Ascending aorta (tissue), 2 donors: ENCODE data around the gene RNU5B-1. TPM values are rescaled to one million over a fixed set of nuclear protein-coding genes. Genes with fewer than 3 reads are reported as not detected.

Source experiments
- DNase-seq, 2 donors: peaks; one replicate each; pipeline ENCODE4 v3.0.0-alpha.2; 2019; ENCODE audit warnings: low spot score in 2 of 2
- H3K27ac ChIP-seq, 2 donors: fragments of 200-600 bp; sonication (generic); one replicate each; pipeline ENCODE4 v1.5.1; 2016 to 2017; ENCODE audit warnings: mild to moderate bottlenecking in 1 of 2
- H3K27me3 ChIP-seq: fragments of 200-600 bp; sonication (generic); one replicate; pipeline ENCODE4 v1.5.1; 2017
- H3K36me3 ChIP-seq, 2 donors: fragments of 200-600 bp; sonication (generic); one replicate each; pipeline ENCODE4 v1.5.1; 2016
- H3K4me1 ChIP-seq, 2 donors: fragments of 200-600 bp; sonication (generic); one replicate each; pipeline ENCODE4 v1.5.1; 2016 to 2017; ENCODE audit warnings: mild to moderate bottlenecking in 1 of 2
- H3K4me3 ChIP-seq, 2 donors: fragments of 200-600 bp; sonication (generic); one replicate each; pipeline ENCODE4 v1.5.1; 2016 to 2017; ENCODE audit warnings: mild to moderate bottlenecking in 1 of 2
- H3K9me3 ChIP-seq, 2 donors: fragments of 200-600 bp; sonication (generic); one replicate each; pipeline ENCODE4 v1.5.1; 2016
- intact Hi-C: fragments of 100-400 bp; cut with DNase I; formaldehyde crosslinking; loops from one replicate; pipeline ENCODE4 v1.15.1; 2023
- total RNA-seq: library from RNA; depleted of rRNA; stranded (reverse); fragments of >200 nt; gene quantifications from one replicate; pipeline ENCODE4 v1.1.0, GENCODE V29; 2016
- TF ChIP-seq, protein P1 (sequence below), 3 experiments: fragments of 200-600 bp in 2 of 3; fragments of 450-650 bp in 1 of 3; sonication (generic) in 2 of 3; IDR thresholded peaks; one replicate each; pipeline ENCODE4 v1.5.1; 2016 to 2019; ENCODE audit warnings: antibody characterized with exemption in 3 of 3, mild to moderate bottlenecking in 1 of 3, moderate library complexity in 1 of 3

Gene RNU5B-1
- total RNA-seq, 1 donor from 2014 or later: not detected

DNA sequence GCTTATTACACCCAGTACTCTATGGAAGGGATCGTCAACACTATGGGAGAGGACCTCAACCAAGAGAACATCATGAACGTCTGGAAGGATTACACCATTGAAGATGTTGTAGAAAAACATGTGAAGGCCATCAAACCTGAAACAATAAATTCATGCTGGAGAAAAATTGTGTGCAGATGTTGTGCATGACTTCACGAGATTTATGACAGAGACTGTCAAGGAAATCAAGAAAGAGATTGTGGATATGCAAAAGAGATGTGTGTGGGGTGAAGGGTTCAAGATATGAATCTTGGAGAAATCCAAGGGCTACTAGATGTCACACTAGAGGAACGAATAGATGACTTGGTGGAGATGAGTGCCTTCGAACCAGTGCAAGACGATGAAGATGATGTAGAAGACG lies 14.2 kb upstream of the RNU5B-1 start:
- H3K27me3 ChIP-seq: no peaks in the 10 kb centered on the region
- no peak overlapping the region for H3K4me3 ChIP-seq
- no peak overlapping the region for H3K27ac ChIP-seq
- DNase-seq: no peak
- intact Hi-C loops: no loop called here
- TF ChIP-seq, protein P1, sequence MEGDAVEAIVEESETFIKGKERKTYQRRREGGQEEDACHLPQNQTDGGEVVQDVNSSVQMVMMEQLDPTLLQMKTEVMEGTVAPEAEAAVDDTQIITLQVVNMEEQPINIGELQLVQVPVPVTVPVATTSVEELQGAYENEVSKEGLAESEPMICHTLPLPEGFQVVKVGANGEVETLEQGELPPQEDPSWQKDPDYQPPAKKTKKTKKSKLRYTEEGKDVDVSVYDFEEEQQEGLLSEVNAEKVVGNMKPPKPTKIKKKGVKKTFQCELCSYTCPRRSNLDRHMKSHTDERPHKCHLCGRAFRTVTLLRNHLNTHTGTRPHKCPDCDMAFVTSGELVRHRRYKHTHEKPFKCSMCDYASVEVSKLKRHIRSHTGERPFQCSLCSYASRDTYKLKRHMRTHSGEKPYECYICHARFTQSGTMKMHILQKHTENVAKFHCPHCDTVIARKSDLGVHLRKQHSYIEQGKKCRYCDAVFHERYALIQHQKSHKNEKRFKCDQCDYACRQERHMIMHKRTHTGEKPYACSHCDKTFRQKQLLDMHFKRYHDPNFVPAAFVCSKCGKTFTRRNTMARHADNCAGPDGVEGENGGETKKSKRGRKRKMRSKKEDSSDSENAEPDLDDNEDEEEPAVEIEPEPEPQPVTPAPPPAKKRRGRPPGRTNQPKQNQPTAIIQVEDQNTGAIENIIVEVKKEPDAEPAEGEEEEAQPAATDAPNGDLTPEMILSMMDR (IDR thresholded peaks at IDR 0.05): no peak
- no peaks in the 10 kb centered on the region for H3K9me3 ChIP-seq
- no peaks in the 10 kb centered on the region for H3K36me3 ChIP-seq
- H3K4me1 ChIP-seq: peaks cover 0 to 12% of the 10 kb centered on the region in 2 donors

DNA sequence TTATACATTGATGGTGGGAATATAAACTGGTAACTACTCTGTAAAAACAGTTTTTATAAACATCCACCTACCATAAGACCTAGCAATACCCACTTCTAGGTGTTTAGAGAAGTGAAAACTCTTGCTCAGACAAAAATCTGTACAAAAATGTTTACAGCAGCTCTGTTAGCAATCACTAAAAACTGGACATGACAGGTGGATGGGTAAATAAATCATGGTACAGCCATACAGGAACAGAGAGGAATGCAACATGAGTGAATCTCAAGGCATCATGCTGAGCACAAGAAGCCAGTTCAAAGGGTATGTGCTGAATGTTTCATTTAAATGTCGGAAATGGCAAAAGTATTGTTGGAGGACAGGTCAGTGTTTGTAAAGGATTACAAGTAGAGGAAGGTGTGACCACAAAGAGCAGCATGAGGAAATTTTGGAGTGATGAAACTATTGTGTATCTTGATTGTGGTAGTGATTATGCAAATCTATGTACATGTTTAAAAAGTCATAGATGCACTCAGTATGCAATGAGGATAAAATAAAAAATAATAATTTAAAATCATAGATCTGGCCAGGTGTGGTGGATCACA lies 11.4 kb upstream of the RNU5B-1 start:
- H3K4me1 ChIP-seq: peaks cover 0 to 9% of the 10 kb centered on the region in 2 donors
- no peaks in the 10 kb centered on the region for H3K9me3 ChIP-seq
- no peak for DNase-seq
- H3K27ac ChIP-seq: no peak overlapping the region
- no peaks in the 10 kb centered on the region for H3K27me3 ChIP-seq
- no peaks in the 10 kb centered on the region for H3K36me3 ChIP-seq
- intact Hi-C loops: no loop called here
- TF ChIP-seq, protein P1 (IDR thresholded peaks at IDR 0.05): no peak
- no peak overlapping the region for H3K4me3 ChIP-seq

DNA sequence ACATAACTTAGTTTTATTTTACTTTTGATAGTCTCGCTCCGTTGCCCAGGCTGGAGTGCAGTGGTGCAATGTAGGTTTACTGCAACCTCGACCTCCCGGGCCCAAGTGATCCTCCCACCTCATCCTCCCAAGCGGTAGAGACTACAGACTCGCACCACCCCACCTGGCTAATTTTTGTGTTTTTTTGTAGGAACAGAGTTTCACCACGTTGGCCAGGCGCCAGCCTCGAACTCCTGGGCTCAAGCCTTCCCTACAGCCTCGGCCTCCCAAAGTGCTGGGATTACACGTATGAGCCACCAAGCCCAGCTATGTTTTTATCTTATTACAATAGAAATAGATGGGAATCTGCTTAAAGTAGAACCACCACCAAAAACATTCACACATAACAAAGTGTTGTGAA lies 5.7 kb upstream of the RNU5B-1 start:
- H3K36me3 ChIP-seq: no peaks in the 10 kb centered on the region
- peaks cover 0 to 14% of the 10 kb centered on the region in 2 donors for H3K4me1 ChIP-seq
- TF ChIP-seq, protein P1 (IDR thresholded peaks at IDR 0.05): no peak
- no peak overlapping the region for H3K27ac ChIP-seq
- no peak for DNase-seq
- H3K4me3 ChIP-seq: no peak overlapping the region
- intact Hi-C loops: loop anchor here (5.0 kb wide), 1 partner anchor 266 kb away; no protein-coding TSS in a partner anchor
- H3K9me3 ChIP-seq: no peaks in the 10 kb centered on the region
- H3K27me3 ChIP-seq: no peaks in the 10 kb centered on the region

DNA sequence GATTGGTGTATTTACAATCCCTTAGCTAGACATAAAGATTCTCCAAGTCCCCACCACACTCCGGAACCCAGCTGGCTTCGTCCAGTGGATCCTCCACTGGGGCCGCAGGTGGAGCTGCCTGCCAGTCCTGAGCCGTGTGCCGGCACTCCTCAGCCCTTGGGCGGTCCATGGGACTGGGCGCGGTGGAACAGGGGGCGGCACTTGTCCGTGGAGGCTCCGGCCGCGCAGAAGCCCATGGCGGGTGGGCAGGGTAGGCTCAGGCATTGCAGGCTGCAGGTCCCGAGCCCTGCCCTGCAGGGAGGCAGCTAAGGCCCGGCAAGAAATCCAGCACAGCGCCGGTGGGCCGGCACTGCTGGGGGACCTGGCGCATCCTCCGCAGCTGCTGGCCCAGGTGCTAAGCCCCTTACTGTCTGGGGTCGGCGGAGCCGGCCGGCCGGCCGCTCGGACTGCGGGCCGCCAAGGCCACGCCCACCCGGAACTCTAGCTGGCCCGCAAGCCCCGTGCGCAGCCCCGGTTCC lies 3.5 kb upstream of the RNU5B-1 start:
- no peak overlapping the region for H3K4me3 ChIP-seq
- DNase-seq: no peak
- no peaks in the 10 kb centered on the region for H3K9me3 ChIP-seq
- no peaks in the 10 kb centered on the region for H3K27me3 ChIP-seq
- peaks cover 0 to 16% of the 10 kb centered on the region in 2 donors for H3K4me1 ChIP-seq
- TF ChIP-seq, protein P1 (IDR thresholded peaks at IDR 0.05): no peak
- H3K27ac ChIP-seq: no peak overlapping the region
- intact Hi-C loops: loop anchor here (5.0 kb wide), 1 partner anchor 1421 kb away; no protein-coding TSS in a partner anchor
- H3K36me3 ChIP-seq: no peaks in the 10 kb centered on the region

DNA sequence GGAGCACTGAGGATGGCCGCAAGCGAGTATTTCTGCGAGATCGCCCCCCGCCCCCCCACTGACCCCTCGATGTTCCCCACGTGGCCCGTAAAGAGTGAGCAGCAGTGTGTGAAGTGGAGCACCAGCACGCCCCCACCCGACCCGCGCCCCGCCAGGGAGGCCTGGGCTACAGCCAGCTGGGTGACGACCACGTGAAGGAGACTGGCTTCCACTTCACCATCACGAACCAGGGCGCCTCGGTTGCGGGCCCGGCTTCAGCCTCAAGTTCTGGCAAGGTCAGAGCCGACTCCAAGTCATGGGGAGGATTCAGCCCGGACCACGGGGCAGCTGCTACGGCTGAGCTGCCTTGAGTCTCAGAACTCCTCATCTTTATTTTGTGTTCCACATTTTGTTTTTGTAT lies 2.4 kb upstream of the RNU5B-1 start:
- TF ChIP-seq, protein P1 (IDR thresholded peaks at IDR 0.05): no peak
- no peak overlapping the region for H3K4me3 ChIP-seq
- H3K27me3 ChIP-seq: no peaks in the 10 kb centered on the region
- intact Hi-C loops: loop anchor here (5.0 kb wide), 1 partner anchor 1420 kb away; no protein-coding TSS in a partner anchor
- peaks cover 0 to 12% of the 10 kb centered on the region in 2 donors for H3K4me1 ChIP-seq
- no peaks in the 10 kb centered on the region for H3K36me3 ChIP-seq
- H3K27ac ChIP-seq: no peak overlapping the region
- no peak for DNase-seq
- no peaks in the 10 kb centered on the region for H3K9me3 ChIP-seq
